Fibroblast of lung (primary cell): Measurements from ENCODE around the gene OLA1. TPM values are rescaled to one million over a fixed set of nuclear protein-coding genes. Genes with fewer than 3 reads are reported as not detected.

Source experiments
- DNase-seq, 2 donors: peaks; one replicate each; pipeline versions ENCODE4 v3.0.0 to v3.0.0-alpha.2; 2010; ENCODE audit warnings: low read depth in 2 of 2
- H2AFZ ChIP-seq: 2 replicates; pipeline ENCODE4 v1.5.1; 2012; ENCODE audit warnings: low read length, control low read depth, inconsistent platforms
- H3K27ac ChIP-seq: 2 replicates; pipeline ENCODE4 v1.5.1; 2011; ENCODE audit warnings: low read length, control low read depth; ENCODE audit not compliant: insufficient read depth
- H3K27me3 ChIP-seq: 2 replicates; pipeline ENCODE4 v1.5.1; 2011; ENCODE audit warnings: mild to moderate bottlenecking, low read length; ENCODE audit not compliant: control insufficient read depth, insufficient read depth
- H3K36me3 ChIP-seq: 2 replicates; pipeline ENCODE4 v1.5.1; 2011; ENCODE audit warnings: low read length; ENCODE audit not compliant: control insufficient read depth, insufficient read depth
- H3K4me1 ChIP-seq: 2 replicates; pipeline ENCODE4 v1.5.1; 2011; ENCODE audit warnings: low read length; ENCODE audit not compliant: control insufficient read depth, insufficient read depth; ENCODE audit errors: extremely low read depth
- H3K4me2 ChIP-seq: 2 replicates; pipeline ENCODE4 v1.5.1; 2011; ENCODE audit warnings: low read length, control low read depth; ENCODE audit not compliant: insufficient read depth; ENCODE audit errors: extremely low read depth
- H3K4me3 ChIP-seq, 4 experiments: fragments of 200-600 bp in 1 of 4; sonication (generic) in 1 of 4; replicated peaks in 1 of 4; 2 replicates each; pipeline ENCODE4 v1.5.1; 2011 to 2016; ENCODE audit warnings: low read length in 4 of 4, low read depth in 3 of 4, mild to moderate bottlenecking in 3 of 4, control low read depth in 2 of 4, inconsistent platforms in 1 of 4, mixed read lengths in 1 of 4; ENCODE audit not compliant: insufficient read depth in 1 of 4; ENCODE audit errors: control extremely low read depth in 1 of 4
- H3K79me2 ChIP-seq: 2 replicates; pipeline ENCODE4 v1.5.1; 2012; ENCODE audit warnings: mild to moderate bottlenecking, low read length, inconsistent platforms; ENCODE audit not compliant: control insufficient read depth, insufficient read depth
- H3K9ac ChIP-seq: 2 replicates; pipeline ENCODE4 v1.5.1; 2011; ENCODE audit warnings: mild to moderate bottlenecking, low read length, control low read depth; ENCODE audit not compliant: insufficient read depth
- H3K9me3 ChIP-seq: 2 replicates; pipeline ENCODE4 v1.5.1; 2012; ENCODE audit warnings: low read depth, low read length; ENCODE audit not compliant: control insufficient read depth, insufficient read depth
- H4K20me1 ChIP-seq: 2 replicates; pipeline ENCODE4 v1.5.1; 2011; ENCODE audit warnings: low read length; ENCODE audit not compliant: control insufficient read depth, insufficient read depth; ENCODE audit errors: extremely low read depth
- EZH2 ChIP-seq: IDR thresholded peaks from 2 replicates; pipeline ENCODE4 v1.5.1; 2012; ENCODE audit warnings: low read length, control low read depth, mild to moderate bottlenecking; ENCODE audit errors: missing control alignments
- polyA plus RNA-seq, 2 donors: library from polyadenylated mRNA; depleted of rRNA in 1 of 2; stranded (reverse) in 1 of 2; unstranded in 1 of 2; fragments of >200 nt; gene quantifications; 2 replicates each; pipeline ENCODE4 v1.2.1, GENCODE V29; 2011 to 2012; ENCODE audit warnings: missing spikeins in 1 of 2
- total RNA-seq: library from RNA; depleted of rRNA; stranded (reverse); fragments of >200 nt; gene quantifications from 2 replicates; pipeline ENCODE4 v1.2.1, GENCODE V29; 2014
- TF ChIP-seq, protein P1 (sequence below), 2 donors: IDR thresholded peaks in 1 of 2; conservative IDR thresholded peaks in 1 of 2; 1 replicate in 1 of 2; 2 replicates in 1 of 2; pipeline ENCODE4 v1.5.1; 2011 to 2012; ENCODE audit warnings: low read length in 2 of 2, control low read depth in 1 of 2, inconsistent platforms in 1 of 2, low read depth in 1 of 2, mild to moderate bottlenecking in 1 of 2

OLA1 gene
- total and polyA plus RNA-seq, 2 donors (not counting 1 experiment from before 2014, with no cell fraction given): 74.3 to 91.4 TPM

DNA sequence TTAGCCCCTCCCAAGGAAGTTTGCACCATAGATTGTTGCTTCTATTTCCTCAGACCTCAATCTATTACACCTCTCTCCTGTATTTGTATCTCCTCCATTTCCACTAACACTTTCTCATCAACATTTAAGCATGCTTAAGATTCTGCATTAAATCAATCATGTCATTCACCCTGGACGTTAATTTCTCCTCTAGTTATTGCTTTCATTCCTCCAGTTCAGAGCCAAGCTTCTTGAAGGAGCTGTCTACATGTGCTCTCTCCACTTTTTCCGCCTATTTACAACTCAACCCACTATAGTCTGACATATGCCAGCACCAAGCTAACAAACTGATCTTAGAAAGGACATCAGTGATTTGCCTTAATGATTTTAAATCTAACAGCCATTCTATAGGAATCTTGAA lies 99.5 kb downstream of the OLA1 start:
- DNase-seq: no peak
- TF ChIP-seq, protein P1, sequence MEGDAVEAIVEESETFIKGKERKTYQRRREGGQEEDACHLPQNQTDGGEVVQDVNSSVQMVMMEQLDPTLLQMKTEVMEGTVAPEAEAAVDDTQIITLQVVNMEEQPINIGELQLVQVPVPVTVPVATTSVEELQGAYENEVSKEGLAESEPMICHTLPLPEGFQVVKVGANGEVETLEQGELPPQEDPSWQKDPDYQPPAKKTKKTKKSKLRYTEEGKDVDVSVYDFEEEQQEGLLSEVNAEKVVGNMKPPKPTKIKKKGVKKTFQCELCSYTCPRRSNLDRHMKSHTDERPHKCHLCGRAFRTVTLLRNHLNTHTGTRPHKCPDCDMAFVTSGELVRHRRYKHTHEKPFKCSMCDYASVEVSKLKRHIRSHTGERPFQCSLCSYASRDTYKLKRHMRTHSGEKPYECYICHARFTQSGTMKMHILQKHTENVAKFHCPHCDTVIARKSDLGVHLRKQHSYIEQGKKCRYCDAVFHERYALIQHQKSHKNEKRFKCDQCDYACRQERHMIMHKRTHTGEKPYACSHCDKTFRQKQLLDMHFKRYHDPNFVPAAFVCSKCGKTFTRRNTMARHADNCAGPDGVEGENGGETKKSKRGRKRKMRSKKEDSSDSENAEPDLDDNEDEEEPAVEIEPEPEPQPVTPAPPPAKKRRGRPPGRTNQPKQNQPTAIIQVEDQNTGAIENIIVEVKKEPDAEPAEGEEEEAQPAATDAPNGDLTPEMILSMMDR (conservative IDR thresholded peaks at IDR 0.05 in 1 of 2, IDR thresholded peaks at IDR 0.05 in 1 of 2; ENCODE audit: low read depth in 1 of 2, low read length in 2 of 2): no peak
- no peak for TF ChIP-seq EZH2

GRCh38 chr2:174145827-174146226 lies 102.5 kb downstream of the OLA1 start:
- H3K4me2 ChIP-seq: no peak overlapping the region
- no peak overlapping the region for H3K27ac ChIP-seq
- H3K79me2 ChIP-seq: no peaks in the 10 kb centered on the region
- H3K27me3 ChIP-seq: no peaks in the 10 kb centered on the region
- H3K9ac ChIP-seq: no peak overlapping the region
- no peaks in the 10 kb centered on the region for H3K36me3 ChIP-seq
- H4K20me1 ChIP-seq: no peaks in the 10 kb centered on the region
- no peak overlapping the region for H3K4me3 ChIP-seq
- TF ChIP-seq, protein P1 (conservative IDR thresholded peaks at IDR 0.05 in 1 of 2, IDR thresholded peaks at IDR 0.05 in 1 of 2; ENCODE audit: low read depth in 1 of 2, low read length in 2 of 2): peak in 1 of 2 donors; percentile 13
- TF ChIP-seq EZH2: no peak
- H2AFZ ChIP-seq: no peak overlapping the region
- no peaks in the 10 kb centered on the region for H3K4me1 ChIP-seq
- H3K9me3 ChIP-seq: no peaks in the 10 kb centered on the region
- peak in 1 of 2 donors; percentile 25 for DNase-seq

More for the DNA sequence above, 99.5 kb downstream of the OLA1 start:
- Histone ChIP-seq H3K27me3 (no peaks in the 10 kb centered on the region), H3K9me3 (no peaks in the 10 kb centered on the region), H3K36me3 (no peaks in the 10 kb centered on the region), H3K4me1 (peaks cover 5% of the 10 kb centered on the region), H4K20me1 (peaks cover 1% of the 10 kb centered on the region), H2AFZ (no peak overlapping the region), H3K27ac (no peak overlapping the region), H3K9ac (no peak overlapping the region), H3K4me2 (no peak overlapping the region), H3K79me2 (no peaks in the 10 kb centered on the region), H3K4me3 (no peak overlapping the region)

DNA sequence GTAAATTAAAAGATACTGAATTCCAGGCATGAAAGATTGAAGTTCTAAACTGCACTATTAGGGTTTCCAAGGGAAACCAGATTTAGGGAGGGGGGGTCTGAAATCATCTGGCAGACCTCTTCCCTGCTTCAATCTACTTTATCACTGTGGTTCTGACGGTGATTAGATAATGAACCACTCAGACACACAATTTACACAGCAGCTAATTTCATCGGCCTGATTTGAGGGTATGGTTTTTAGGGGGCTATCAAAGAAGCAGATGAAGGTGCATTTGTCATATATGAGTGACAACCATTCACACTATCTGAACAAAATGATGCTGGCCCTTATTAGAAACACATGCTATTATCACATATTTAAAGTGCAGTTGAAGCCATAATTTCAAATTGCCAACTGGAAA lies 106.0 kb downstream of the OLA1 start:
- no peak for DNase-seq
- Histone ChIP-seq H3K9me3 (no peaks in the 10 kb centered on the region), H3K4me3 (no peak overlapping the region), H3K9ac (no peak overlapping the region), H4K20me1 (no peaks in the 10 kb centered on the region), H2AFZ (no peak overlapping the region), H3K27ac (no peak overlapping the region), H3K79me2 (no peaks in the 10 kb centered on the region), H3K4me2 (no peak overlapping the region), H3K27me3 (no peaks in the 10 kb centered on the region), H3K4me1 (no peaks in the 10 kb centered on the region), H3K36me3 (peaks cover 2% of the 10 kb centered on the region)
- TF ChIP-seq, protein P1 (conservative IDR thresholded peaks at IDR 0.05 in 1 of 2, IDR thresholded peaks at IDR 0.05 in 1 of 2; ENCODE audit: low read depth in 1 of 2, low read length in 2 of 2): no peak
- TF ChIP-seq EZH2: no peak
